Stimulated activated CD8-positive, alpha-beta memory T cell treated with anti-CD3 and anti-CD28 coated beads, Interleukin-4, amount 100 ng/mL, for 48 hours (primary cell): ENCODE measurements around the gene PMEL.
"Not testable (repeated sequence)": the region's sequence is repeated elsewhere in the genome, so short reads cannot be mapped to it uniquely, and the experiment has no call there.

Source experiments
- DNase-seq: peaks from one replicate; pipeline ENCODE4 v3.0.0-alpha.2; 2020

Gene PMEL

DNA sequence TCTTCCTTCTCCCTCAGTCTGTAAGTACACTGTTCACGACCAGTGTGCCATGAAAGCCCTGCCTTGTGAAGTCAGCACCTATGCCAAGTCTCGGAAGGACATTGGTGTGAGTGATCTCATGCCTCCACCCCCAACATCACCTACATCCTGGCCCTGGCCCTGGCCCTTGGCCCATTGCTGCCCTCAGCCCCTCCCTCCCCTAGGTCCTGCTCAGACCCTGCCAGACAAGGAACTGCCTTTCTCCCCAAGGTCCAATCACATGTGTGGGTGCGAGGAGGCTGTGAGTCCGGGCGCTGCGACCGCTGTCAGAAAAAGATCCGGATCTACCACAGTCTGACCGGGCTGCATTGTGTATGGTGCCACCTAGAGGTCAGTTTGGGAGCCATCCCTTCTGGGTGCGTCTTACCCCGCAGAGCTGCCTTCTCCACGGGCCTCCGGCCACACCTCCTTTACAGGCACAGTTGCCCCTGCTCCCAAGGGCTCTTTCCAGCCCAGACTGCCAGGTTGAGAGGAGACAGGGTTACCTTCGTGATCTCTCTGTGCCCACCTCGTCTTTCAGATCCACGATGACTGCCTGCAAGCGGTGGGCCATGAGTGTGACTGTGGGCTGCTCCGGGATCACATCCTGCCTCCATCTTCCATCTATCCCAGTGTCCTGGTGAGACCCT, 25.6 kb downstream of the PMEL start:
- peak; percentile 89 for DNase-seq

DNA sequence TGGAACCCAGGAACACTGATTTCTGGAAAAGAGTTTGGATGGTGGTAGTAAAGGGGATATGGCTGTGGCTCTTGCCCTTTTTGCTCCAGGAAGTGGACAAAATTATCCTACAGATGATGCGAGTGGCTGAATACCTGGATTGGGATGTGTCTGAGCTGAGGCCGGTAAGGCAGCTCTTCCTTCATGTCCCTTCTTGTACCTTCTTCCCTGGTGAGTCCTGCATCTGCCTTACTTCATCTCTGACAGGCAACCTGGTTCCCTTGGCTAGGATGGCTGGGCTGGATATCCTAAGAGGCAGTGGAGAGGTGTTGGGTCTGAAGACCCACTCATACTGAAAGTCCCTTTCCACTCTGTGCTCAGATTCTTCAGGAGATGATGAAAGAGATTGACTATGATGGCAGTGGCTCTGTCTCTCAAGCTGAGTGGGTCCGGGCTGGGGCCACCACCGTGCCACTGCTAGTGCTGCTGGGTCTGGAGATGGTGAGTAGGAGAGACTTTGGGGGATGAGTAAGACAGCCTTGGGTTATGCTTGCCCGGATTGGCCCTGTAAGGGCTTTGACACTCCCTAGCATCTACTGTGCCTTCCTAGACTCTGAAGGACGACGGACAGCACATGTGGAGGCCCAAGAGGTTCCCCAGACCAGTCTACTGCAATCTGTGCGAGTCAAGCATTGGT, 26.9 kb downstream of the PMEL start:
- peak; percentile 58 for DNase-seq

DNA sequence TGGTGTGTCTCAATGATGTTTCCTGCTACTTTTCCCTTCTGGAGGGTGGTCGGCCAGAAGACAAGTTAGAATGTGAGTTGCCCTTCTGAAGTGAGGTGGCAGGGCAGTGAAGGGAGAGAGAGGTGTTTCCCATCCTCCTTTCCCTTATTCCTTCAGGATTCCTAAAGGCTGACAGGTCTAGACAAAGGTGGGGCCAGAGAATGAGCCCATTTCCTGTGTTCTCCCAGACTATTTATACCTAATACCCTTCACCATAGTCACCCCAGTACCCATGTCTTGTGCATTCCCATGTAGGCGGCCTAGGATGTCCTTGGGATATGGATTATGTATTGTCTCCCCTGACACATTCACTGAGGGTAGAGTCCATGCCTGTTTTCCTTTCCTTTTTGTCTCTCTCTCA, 27.9 kb downstream of the PMEL start:
- no peak for DNase-seq

DNA sequence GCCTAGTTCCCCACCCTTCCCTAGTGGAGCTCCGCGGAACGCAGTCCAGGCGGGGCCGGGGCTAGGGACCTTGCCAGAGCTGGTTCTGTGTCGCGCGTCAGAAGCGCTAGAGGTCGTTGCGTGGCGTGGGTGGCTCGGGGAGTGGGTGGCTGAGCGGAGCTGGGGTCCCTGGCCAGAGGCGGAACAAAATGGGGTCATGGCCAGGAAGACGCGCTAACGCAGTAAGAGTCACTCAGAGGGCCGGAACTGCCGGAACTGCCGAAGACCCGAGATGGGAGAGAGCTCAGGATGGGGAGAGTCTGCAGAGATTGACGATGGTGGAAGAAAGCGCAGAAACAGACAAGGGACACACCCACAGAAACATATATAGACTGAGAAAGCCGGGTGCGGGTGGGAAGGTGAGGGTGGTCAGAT, 30.1 kb downstream of the PMEL start:
- peak; percentile 61 for DNase-seq

DNA sequence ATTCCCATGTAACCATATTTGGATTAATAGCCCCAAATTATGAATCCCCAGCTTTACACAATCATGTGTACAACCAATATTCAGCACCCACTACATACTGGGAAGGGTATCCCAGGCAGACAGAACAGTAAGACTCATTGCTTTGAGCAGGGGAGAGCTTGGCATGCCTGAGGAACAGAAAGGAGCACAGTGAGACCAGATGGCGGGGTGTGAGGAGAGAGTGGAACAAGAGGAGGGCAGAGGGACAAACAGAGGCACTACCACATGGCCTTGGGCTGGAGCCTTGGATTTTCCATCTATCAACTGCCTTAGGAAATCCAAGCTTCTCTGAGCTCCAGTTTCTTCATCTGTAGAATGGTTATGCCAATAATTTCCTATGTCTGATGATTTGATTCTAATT, 31.1 kb downstream of the PMEL start:
- no peak for DNase-seq

DNA sequence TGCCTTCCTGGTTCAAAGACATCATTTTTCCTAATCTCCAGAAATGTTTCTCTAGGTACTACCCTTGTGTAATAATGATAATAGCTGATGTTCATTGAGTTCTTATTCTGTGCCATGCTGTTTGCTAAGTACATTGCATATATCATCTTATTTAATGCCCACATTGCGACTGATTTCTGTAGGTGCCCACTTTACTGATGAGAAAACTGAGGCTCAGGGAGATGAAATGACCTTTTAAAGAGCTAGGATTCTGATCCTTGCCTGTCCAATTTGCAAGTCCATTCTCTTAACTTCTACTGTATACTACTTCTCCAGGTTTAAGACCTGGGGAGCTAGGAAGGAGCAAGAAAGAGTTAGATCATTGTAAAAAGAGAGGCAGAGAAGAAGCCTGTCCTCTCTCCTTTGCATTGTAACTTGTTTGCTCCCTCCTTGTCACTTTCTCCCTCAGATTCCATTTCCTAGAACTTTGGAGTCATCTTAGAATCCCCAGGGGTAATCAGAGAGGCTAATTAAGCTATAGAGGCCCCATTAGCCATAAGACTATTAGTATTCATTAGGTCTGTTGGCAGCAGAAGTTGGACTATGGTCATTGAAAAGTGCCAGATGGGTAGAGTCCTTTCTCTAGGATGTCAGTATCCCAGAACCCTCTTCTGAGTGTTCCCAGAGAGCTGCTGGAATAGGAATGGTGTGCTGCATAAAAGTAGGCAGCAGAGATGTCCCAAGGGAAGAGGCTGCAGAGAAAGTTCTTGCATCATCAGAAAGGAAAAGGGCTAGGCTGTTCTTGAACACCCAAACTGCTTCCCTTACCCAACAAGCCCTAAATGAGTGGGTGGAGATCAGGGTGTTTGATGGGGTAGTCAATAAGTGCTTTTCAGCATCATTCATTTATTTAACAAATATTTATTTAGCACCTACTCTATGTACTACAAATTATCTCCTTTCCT, 31.8 kb downstream of the PMEL start:
- no peak for DNase-seq

DNA sequence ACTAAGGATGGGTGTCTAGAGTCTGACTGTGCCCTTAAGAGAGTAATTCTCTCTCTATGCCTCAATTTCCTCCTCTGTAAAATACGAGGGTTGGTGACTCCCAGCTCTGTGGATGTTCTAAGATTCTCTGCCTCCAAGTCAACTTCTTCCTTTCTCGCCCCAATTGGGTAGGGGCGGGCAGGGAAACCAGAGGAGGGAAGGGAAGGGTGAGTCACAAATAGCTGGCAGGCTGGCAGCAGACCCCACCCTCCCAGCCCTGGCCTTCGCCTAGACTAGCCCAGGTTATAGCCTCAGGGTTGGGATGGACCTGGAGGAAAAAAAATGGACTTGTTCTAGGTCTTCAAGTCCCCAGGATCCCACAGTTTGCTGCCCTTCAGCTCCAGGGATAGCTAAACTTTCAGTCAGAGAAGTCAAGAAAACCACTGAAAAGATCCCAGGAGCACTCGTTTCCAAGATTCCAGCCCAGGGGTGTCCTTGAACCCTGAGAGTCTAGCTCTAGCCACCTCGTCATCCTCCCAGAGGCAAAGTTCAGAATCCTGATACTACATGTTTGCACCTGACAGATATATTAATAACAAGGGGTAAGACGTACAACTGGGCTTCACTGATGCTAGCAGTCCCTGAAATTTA, 32.6 kb downstream of the PMEL start:
- DNase-seq: no peak

DNA sequence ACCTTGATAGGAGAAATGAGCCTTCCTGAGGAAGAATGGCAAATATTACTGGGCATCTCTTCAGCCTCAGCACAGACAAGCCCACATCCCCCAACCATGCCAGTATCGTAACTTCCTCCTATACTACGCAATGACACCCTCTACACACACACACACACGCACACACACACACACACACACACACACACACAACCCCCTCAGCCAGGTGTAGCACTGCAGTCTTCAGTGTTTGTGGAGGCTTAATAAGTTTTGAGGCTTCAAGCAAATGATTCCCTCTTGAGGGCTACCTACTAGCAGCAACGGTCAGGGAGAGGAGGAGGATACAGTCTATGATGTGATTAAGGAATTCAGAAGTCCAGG, 33.3 kb downstream of the PMEL start:
- DNase-seq: peak; percentile 62

DNA sequence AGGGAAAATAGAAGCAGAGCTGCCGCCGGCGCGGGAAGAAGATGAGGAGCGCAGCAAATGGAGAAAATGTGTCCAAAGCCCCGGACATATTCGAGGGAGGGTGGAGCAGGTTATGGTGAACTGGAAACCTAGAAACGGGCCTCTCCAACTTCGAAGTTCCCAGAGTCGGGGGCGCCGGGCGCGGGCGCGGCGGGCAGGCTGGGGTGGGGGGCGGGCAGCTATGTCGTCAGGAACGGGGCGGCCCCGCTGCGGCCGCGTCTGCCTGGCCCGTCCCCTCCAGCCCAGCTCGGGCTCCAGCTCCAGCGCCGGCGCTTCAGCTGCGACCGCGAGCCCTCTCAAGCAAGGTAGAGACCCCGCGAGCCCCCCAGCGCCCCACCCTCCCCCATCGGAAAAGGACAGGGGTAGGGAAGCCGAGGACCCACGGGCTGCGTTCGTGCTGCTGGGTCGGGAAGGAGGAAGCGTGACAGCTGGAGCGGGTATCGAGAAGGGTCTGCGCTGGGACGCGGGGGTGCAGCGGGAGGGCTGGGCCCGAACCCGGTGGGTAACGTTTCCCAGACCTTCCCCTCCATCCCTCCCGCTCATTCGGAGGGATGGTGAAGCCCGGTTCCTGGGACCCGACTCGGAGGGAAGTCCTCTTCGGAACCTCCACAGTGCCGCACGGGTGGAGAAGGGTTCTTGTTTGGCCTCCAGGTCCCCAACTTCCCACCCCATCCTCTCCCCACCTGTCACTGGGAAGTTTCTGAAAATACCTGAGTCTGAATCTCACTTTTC, 33.9 kb downstream of the PMEL start:
- peak; percentile 57 for DNase-seq

DNA sequence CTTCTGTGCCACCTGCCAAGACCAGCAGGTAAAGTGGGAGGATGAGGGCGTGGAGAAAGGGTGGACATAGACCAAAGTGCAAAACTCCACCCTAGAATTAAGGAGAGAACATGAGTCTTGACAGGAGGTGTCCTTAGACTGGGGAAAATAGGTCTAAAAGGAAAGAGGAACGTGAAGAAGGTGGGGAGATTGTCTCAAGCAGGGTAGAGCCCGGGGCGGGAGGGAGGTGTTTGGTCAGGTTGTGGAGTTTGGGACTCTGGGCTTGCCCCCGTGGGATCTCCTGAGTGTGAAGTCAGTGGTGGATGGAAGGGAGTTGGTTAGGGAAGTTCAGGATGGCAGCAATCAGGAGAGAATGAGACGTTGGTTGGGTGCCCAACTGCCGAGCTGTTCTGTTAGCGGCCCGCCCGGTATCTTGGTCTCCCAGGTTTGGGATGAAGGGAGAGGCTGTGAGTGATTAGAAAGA, 34.5 kb downstream of the PMEL start:
- DNase-seq: no peak

DNA sequence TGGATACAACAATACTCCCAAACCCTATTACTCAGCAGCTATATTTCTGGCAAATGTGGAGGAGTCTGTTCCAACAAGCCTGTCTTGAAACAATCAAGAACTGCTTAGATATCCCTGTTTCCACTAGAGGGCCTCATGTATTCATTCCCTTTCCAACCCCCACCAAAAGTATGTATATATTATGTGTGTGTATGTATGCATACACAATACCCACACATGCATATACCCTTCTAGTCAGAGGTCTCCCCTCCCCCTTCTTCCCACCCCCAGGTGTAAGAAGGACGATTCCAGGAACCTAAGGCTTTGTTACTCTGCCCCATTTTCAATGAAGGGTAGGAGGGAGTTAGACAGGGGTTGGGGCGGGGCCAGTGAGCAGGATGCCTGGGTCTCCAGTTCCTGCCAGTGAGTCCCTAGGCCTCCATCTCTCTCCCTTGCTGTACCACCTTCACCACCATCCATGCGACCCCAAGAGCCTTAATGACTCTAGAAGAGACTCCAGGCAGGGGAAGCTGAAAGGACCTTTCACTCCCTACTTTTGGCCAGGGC, 35.0 kb downstream of the PMEL start, which contains the start of gene DGKA:
Gene DGKA (plus strand): TSS at position 392 of the 546 bp plus-strand sequence. CDS start 5,342 bp downstream, outside the sequence.
- DNase-seq: peak; percentile 86

DNA sequence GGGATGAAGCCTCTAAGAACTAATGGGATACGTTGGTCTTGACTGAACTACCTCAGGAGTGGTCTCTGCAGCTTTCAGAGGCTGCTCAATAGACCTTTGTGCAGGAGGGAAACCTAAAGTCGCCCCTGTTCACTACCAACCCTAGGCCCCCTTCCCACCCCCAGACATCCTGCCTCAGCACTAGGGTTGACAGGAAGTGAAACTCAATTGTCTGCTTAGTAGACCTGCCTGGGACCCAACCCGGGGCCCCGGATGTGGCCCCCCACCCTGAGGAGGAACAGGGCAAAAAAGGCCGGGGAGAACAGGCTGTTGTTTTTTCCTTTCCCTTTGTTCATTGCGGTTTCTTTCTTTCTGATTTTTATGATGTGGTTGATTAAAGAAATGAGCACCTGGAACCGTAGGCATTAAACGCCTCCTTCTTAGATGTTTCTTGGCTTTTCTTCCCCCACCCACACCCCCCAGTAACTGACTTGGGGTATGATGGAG, 36.5 kb downstream of the PMEL start:
- peak; percentile 84 for DNase-seq

DNA sequence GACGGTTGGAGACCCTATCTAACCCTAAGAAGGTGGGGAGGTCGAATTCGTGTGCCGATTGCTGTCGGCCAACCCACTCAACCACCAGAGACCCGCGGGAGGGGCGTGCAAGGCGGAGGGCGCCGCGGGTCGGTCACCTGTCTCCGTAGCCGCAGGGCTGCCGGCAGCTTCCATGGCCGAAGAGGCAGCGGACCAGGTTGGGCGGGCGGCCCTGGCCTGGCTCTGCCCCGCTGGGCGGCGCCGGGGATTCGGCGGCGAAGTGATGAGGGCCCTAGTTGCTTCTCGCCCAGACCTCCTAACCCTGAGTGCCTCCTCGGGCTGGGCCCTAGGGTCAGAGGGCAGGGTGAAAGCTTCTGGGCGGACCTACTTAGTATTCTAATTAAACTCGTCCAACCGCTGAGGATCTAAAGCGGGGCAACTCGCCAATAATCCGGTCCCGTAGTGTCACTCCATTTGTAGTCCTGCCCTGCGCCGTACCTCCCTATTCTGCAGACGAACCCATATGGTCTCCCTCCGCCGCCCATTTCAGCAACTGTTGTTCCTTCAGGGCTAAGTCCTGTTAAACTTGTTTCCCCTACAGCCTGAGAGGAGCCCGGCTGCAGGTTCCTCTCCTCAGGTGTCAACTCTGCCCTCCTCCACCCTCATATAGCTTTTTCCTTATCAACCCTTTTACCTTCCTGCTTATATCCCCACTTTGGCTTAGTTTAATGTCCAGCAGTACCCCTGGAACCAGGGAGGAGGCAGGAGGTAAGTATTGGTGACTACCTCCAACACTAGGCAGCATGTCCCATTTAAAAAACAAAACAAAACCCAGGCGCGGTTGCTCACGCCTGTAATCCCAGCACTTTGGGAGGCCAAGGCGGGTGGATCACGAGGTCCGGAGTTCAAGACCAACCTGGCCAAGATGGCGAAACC, 38.0 kb downstream of the PMEL start, which contains the start of gene PYM1:
Gene PYM1 (minus strand): TSS at position 307 of the 915 bp plus-strand sequence. CDS start 133 bp downstream, at position 174.
- peak; percentile 83 for DNase-seq

DNA sequence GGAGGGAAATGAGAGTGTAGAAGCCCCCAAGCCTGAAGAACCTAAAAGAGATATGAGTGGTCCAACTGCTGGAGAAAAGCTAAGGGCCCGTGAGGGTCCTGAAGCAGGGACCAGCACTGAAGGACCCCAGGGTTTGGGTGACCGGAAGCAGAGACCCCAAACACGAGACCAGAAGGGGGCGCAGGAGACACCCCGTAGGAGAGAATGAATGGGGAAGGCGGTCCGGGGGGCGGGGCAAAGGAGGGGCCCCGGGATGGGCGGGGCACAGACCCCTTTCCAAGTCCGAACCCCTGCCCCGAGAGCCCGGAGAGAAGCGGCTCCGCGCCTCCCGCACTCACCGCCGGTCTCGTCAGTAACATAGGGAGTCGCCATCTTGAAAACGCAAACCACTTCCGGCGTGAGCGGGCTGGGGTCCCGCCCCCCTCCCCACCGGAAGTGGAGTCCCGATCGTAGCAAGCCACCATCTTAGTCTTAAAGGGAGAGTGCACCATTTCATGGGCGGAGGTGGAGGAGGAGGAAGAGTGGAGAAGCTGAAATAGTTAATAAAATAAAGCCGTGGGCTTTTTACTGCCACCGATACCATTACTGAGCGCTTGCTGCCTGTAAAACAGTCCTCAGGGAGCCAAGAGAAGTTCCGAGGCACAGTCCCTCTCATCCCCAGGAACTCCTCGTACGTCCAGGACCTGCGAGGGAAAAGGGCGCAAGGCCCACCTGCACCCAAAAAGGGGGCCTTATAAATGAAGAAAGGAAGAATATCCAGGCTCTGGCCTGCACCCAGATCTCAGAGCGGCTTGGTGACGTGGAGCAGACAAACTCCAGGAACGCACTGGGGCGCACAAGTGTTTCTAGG, 38.9 kb downstream of the PMEL start:
- DNase-seq: peak; percentile 96

DNA sequence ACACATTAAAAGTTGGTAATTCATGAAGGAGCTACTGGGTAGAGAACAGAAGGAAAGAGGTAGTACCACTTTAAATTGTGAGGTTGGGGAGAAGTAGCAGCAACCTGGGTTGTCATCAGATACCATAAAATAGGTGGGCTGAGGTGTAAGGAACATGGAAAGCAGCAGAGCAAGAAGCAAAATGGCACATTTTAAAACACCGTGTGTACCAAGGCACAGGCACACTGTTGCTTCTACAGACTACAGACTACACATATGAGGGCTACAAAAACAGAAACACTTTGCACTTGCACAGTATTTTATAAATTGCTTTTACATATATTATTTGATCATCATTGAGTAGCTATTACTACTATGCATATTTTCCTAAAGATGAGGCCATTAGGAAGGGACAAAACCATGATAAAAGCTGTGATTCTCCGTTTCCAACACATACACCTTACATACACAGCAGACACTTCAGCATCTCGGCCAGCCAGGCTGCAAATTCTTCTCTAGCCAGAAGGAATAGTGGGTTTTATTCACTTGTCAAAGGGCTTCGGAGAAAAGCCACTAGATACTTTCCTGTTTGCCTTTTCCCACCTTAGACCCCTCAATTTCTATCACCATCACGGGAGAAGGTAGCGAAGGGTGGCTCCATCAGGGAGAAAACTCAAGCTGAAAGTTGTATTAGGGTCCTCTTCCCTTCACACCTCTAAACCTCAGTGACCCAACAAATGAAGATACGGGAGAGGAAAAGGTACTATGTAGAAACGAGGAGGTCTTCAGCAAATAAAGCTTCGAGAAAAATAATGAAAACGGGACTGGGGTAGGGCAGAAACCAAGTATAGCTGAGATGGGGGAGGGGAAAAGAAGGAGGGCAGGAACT, 39.7 kb downstream of the PMEL start:
- no peak for DNase-seq

DNA sequence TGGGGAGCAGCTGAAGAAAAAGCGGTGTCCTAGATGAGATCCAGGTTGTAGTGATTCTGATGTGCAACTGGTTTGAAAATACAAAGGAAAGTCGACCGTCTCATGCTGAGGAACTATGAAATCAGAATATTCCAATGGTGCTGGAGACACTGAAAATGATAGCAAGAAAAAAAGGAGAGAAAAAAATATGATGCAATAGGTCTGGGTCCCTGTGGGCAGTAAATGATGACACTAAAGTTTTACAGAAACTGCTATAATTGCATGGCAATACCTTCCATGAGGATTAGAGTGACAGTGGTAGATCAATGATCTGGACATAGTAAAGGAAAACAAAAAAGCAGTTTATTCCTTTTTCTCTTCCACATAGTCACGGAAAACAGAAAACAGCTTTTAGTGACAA, 40.5 kb downstream of the PMEL start:
- DNase-seq: no peak

DNA sequence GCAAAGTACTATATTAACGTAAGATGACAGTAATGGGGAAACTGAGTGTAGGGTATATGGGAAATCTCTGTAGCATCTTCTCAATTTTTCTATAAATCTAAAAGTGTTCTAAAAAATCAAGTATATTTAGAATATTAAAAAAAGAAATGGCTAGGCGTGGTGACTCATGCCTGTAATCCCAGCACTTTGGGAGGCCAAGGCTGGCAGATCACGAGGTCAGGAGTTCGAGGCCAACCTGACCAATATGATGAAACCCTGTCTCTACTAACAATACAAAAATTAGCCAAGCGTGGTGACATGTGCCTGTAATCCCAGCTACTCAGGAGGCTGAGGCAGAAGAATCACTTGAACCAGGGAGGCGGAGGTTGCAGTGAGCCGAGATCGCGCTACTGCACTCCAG, 42.2 kb downstream of the PMEL start:
- DNase-seq: not testable (repeated sequence)

DNA sequence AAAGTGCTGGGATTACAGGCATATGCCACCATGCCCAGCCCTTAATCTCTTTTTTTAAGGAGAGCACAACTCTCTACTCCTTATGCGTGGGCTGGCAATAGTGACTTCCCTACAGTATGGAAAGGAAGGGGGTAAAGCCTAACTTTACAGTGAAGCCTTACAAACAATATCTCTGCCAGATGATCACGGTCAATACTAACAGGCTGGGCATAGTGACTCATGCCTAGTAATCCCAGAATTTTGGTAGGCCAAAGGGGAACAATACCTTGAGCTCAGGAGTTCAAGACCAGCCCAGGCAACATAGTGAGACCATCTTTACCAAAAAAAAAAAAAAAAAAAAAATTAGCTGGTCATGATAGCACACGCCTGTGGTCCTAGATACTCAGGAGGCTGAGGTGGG, 43.7 kb downstream of the PMEL start:
- DNase-seq: no peak
